ENCODE data around the gene VSX1.

- TF ChIP-seq ARID3B (CRISPR knock-in tag; IDR thresholded peaks at IDR 0.05; ENCODE audit: borderline replicate concordance) (no peak), FOS (IDR thresholded peaks at IDR 0.05; ENCODE audit: extremely low read depth, insufficient read length) (no peak), POLR2A (conservative IDR thresholded peaks at IDR 0.05) (no peak), FOXK1 (CRISPR knock-in tag; IDR thresholded peaks at IDR 0.05; ENCODE audit: borderline replicate concordance) (no peak), OTX1 (CRISPR knock-in tag; IDR thresholded peaks at IDR 0.05) (no peak)
These were observed 18.4 kb downstream of the VSX1 start for GRCh38 chr20:25063546-25063945.

Data from K562 (cell line).